ENCODE results near the gene SMC3.

GRCh38 chr10:110540031-110540430 lies 27.5 kb upstream of the SMC3 start:
- TF ChIP-seq, protein P1, sequence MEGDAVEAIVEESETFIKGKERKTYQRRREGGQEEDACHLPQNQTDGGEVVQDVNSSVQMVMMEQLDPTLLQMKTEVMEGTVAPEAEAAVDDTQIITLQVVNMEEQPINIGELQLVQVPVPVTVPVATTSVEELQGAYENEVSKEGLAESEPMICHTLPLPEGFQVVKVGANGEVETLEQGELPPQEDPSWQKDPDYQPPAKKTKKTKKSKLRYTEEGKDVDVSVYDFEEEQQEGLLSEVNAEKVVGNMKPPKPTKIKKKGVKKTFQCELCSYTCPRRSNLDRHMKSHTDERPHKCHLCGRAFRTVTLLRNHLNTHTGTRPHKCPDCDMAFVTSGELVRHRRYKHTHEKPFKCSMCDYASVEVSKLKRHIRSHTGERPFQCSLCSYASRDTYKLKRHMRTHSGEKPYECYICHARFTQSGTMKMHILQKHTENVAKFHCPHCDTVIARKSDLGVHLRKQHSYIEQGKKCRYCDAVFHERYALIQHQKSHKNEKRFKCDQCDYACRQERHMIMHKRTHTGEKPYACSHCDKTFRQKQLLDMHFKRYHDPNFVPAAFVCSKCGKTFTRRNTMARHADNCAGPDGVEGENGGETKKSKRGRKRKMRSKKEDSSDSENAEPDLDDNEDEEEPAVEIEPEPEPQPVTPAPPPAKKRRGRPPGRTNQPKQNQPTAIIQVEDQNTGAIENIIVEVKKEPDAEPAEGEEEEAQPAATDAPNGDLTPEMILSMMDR (IDR thresholded peaks at IDR 0.05) = no peak
- TF ChIP-seq POLR2A (IDR thresholded peaks at IDR 0.05) = no peak

All from right lobe of liver (tissue), 4 donors.